ENCODE measurements around the gene ZNF536. TPM values are rescaled to one million over a fixed set of nuclear protein-coding genes. Genes with fewer than 3 reads are reported as not detected.

Gene ZNF536
- total and polyA plus RNA-seq, 10 of the 15 experiments (the other 5 are each of a cell fraction or from before 2014, with no cell fraction given) = not detected

GRCh38 chr19:30334841-30335240, 37.3 kb upstream of the ZNF536 start:
- no peaks in the 10 kb centered on the region for H3K4me1 ChIP-seq (ENCODE audit: control insufficient read depth, insufficient read depth, low read length)
- ChIA-PET POLR2A (no interaction called here), RAD21 (ENCODE audit: unreplicated experiment) (no interaction called here), CTCF (no interaction called here), SMC1A (ENCODE audit: uncharacterized antibody, unreplicated experiment) (no interaction called here)
- no peak overlapping the region for H3K9ac ChIP-seq (ENCODE audit: control insufficient read depth, insufficient read depth, low read length)
- DNase-seq (ENCODE audit: low read depth, low spot score) (no peak), ATAC-seq (no peak), FAIRE-seq (no peak)
- no peaks in the 10 kb centered on the region for H3K9me3 ChIP-seq (replicated peaks; ENCODE audit: control insufficient read depth, insufficient read depth, low read length)
- no TSS peak for BruUV-seq (replicated peaks)
- no peaks in the 10 kb centered on the region for H3K27me3 ChIP-seq (replicated peaks in 1 of 2; ENCODE audit: control insufficient read depth in 2 of 2, insufficient read depth in 2 of 2, low read length in 1 of 2)
- intact Hi-C loops (cut with micrococcal nuclease; ENCODE audit: unreplicated experiment) = no loop called here
- H3K36me3 ChIP-seq (ENCODE audit: control insufficient read depth in 2 of 2, insufficient read depth in 2 of 2, low read length in 1 of 2) = no peaks in the 10 kb centered on the region
- WGBS (ENCODE audit: insufficient coverage, insufficient replicate concordance, low lambda C conversion rate, missing lambda C conversion rate) = 33% methylated on average over 10 of the region's 10 CpGs
- H3K4me3 ChIP-seq = no peak overlapping the region
- no peak overlapping the region for H3K27ac ChIP-seq (ENCODE audit: control insufficient read depth, insufficient read depth)
- H3K4me2 ChIP-seq (ENCODE audit: control insufficient read depth, insufficient read depth) = no peak overlapping the region
- no peak overlapping the region for H2AFZ ChIP-seq (ENCODE audit: control insufficient read depth, low read depth, low read length)
- in situ Hi-C loops (cut with MboI) = no loop called here
- no peaks in the 10 kb centered on the region for H4K20me1 ChIP-seq (ENCODE audit: control insufficient read depth, insufficient read depth)
- no peaks in the 10 kb centered on the region for H3K79me2 ChIP-seq (ENCODE audit: control insufficient read depth, insufficient read depth, low read length)
- TF ChIP-seq RCOR1 (conservative IDR thresholded peaks at IDR 0.05; ENCODE audit: low read depth, low read length) = no peak
- no peak for TF ChIP-seq ZBTB4 (CRISPR knock-in tag; IDR thresholded peaks at IDR 0.05)
- no peak for TF ChIP-seq CEBPZ (IDR thresholded peaks at IDR 0.05; ENCODE audit: low read depth, low read length)
- no peak for TF ChIP-seq NFXL1 (IDR thresholded peaks at IDR 0.05; ENCODE audit: borderline replicate concordance)
- TF ChIP-seq NR2F1 (conservative IDR thresholded peaks at IDR 0.05) = no peak
- TF ChIP-seq ZNF592 (IDR thresholded peaks at IDR 0.05) = no peak
- TF ChIP-seq HCFC1 (IDR thresholded peaks at IDR 0.05; ENCODE audit: low read length) = no peak
- no peak for TF ChIP-seq CBX3 (IDR thresholded peaks at IDR 0.05; ENCODE audit: borderline replicate concordance, low read depth)
- no peak for TF ChIP-seq CHD2 (IDR thresholded peaks at IDR 0.05; ENCODE audit: borderline replicate concordance, low read depth, low read length)
- TF ChIP-seq ASH2L (IDR thresholded peaks at IDR 0.05; ENCODE audit: borderline replicate concordance, low read depth) = no peak
- no peak for TF ChIP-seq ESRRA (IDR thresholded peaks at IDR 0.05; ENCODE audit: low read length)
